HL-60/S4 treated with phorbol 12-myristate 13-acetate at 8.2 ng/mL for 4 days and 3 days (cell line): ENCODE measurements around the gene CLEC7A.

Experiments used
- in situ Hi-C: fragments of 300-500 bp; cut with MboI; formaldehyde crosslinking; loops from 2 replicates; pipeline ENCODE4 v1.15.0; 2022; ENCODE audit warnings: low sequenced_read_pairs

Gene CLEC7A

DNA sequence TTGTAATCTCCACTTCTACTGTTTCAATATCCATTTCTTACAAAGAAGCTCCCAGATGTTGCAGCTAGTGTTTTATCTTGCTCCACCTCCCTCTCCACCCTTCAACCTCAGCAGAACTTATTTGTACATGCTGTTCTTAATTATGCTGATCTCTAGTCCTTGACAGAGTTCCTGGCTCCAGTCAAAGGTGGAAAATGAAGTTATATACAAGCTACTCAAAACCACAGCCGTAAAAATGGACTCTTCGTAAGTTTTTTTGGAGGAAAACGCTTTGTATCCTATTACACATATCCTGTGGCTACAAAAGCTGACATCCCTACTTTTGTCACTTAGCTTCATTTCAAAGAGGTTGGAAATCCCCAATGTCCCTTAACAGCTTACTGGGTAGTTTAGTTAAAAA is 32.5 kb downstream of the CLEC7A start:
- in situ Hi-C loops: no loop called here

DNA sequence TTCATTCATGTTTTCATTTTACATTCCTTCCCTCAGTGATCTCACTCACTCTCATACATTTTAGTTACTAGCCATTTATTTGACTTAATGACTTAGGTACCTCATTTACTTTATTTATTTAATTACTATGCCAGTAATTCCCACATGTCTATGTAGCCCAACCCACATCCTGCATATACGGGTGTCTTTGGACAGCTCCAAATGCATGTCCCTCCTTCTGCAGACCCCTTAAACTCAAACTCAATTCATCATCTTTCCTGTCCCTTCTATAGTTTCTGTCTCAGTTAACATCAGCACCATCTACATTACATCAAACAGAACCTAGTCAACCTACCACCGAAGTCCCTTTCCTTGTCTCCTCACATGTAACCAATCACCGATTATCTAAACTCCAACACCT is 34.0 kb downstream of the CLEC7A start:
- in situ Hi-C loops: no loop called here

DNA sequence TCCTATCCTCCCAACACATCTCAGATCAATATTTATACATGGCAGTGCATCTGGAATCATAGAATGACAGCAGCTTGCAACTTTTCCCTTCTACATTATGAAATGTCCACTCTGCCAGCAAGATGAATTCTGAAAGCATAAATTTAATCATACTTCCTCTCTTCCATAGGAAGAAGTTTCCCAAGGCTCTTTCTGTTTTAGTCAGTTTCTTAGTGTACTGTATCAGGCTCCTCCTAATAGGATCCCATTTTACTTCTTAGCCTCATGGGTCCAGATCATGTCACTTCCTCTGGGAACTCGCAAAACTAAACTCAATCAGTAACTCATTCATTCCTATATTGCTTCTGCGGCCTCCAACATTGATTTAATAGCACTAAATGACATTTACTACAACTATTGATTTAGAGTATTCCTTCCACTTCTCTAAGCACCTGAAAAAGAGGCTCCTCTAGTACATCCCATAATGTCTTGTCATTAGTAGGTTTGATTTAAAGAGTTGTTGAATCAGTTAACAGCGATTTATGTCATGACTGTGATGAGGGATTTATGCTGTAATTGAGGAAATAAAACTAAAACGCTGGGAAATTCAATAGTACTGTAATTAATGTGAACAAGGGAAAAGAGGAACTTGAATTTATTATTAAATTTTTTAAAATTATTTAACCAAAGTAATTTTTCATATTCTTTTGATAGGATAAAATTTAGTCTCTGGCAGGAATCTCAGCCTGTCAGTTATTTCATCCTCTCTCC is 35.2 kb downstream of the CLEC7A start:
- in situ Hi-C loops: no loop called here

DNA sequence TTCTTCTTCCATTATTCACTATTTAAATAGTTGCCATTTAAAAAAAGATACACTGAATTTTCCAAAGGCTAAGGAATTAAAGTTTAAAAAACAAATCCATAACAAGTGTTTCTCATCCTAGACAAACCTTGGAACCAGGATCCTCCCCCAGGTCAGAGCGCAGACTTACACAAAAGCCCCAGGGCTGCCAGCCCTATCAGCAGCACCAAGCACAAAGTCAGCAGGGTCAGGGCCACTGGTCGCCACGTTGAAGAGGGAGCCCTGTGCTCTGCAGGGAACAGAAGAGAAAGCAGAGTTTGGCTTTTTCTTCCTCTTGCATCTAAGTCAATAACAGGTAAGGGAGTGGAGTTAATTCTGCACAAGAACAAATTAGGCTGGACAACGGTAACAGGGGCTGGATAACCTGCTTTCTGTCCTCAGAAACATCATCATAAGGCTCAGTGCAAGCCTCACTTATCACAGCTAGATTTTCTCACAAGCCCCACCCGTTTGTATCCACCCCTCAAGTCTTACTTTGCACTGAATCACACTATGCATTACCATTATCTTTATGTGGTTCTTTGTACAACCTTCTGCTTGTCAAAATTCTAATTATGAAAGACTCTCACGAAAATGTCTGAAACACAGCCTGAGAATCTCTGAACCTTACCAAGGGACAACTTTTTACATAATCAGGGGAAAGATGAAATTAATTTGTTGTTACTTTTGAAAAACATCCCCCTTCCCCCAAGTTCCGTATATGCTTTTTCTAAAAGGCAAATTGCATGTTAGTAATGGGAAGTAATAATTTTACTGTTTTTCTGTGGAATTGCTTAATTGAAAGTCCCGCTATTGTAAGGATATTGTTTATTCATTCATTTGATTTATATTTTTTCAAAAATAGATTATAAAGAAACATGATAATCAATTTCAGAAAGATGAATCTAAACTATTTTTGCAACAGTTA is 40.8 kb downstream of the CLEC7A start:
- in situ Hi-C loops: no loop called here

DNA sequence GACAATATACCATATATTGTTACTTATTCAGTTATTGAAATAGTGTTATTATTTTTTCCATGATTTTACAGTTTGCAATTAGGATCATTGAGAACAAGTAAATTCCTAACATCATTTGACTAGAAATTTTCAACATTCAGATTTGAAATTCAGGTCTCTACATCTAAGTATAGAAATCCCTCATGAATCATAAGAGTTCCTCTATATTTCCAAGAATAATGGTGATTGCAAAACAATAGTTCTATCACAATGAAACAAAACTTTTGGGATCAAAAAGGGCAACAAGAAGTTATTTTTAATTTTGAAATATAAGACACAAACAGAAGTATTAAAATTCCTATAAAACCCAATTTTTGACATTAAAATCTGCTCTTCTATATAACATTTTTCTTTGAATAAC is 42.0 kb downstream of the CLEC7A start:
- in situ Hi-C loops: no loop called here

DNA sequence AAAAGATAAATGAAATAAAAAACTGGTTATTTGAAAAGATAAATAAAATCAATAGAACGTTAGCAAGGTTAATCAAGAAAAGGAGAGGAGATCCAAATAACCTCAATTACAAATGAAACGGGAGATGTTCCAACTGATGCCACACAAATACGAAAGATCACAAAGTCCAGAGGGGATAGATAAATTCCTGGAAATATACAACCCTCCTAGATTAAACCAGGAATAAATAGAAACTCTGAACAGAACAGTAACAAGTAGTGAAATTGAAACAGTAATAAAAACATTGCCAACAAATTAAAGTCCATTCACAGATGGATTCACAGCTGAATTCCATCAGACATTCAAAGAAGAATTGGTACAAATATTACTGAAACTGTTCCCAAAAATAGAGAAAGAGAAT is 43.6 kb downstream of the CLEC7A start:
- in situ Hi-C loops: no loop called here

DNA sequence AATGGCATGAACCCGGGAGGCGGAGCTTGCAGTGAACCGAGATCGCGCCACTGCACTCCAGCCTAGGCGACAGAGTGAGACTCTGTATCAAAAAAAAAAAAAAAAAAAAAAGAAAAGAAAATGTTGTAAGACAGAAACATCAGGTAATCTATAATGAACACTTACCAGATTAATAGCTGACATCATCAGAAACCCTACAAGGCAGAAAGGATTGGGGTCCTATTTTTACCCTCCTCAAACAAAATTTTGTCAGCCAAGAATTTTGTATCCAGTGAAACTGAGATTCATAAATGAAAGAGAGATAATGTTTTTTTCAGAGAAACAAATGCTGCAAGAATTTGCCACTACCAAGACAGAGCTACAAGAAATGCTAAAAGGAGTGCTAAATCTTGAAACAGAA is 45.3 kb downstream of the CLEC7A start:
- in situ Hi-C loops: no loop called here

DNA sequence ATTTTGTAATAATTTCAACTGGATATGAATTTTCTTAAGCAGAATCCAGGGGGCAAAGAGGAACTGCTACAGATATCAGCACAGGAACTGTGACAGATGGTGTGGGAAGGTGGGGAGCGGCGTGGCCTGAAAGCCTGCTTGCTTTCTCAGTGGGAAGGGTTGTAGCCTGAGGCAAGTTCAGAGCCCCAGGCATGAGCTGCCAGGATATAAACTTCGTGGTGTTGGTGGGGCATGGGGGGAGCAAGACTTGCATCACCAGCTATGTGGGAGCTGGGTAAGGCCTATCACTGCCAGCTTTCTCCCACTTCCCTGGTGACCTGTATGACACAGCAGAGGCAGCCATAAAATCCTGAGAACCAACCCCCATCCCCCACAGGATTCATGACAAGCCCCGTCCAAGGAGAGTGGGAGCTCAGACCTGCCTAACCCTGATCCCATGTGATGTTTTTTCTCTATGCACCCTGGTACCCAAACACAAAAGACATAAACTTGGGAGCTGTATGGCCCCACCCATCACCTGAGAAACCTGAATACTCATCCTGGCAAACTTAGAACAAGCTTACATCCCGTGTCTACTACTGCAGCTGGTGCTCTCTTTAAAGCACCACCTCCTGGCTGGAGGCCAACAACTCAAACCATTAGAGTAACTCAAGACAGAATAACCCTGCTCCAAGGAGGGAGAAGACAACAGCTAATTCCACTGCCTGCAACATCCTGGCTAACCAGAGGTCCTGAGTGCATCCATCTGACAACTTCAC is 47.7 kb downstream of the CLEC7A start:
- in situ Hi-C loops: no loop called here

DNA sequence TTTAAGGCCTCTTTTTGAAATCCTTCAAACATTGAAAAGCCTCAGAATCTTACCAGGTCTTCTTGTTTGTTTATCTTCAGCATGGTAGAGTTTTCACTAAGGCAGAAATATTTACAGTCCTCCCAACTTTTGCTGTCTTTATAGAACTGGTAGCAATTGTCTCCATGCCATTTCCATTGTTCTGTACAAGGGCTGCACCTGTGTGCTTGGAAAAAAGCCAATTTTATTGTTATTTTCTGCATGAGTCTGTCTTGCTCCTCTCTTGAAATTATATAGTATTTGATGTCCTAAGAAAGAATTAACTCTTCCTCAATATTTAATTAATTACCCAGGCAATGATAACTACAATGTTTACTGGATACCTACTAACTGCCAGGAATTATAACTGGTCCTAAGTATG is 54.5 kb downstream of the CLEC7A start:
- in situ Hi-C loops: no loop called here

DNA sequence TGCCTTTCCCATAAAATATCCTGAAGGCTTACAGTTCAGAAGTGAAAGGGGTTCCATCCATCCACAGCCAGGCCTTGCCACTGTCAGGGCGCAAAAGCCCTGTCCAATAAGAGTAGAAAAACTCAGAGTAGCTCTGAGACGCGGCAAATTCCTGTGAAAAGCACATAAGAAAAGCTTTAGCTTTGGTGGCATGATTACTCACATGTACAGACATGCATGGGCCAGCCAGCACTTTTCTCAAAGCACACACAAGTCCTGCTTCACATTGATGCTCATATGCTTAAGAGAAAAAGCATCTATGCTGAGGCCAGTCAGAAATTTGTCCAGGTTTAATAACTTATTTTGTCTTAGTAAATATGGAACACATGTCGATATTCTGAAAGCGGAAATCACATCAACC is 56.7 kb downstream of the CLEC7A start:
- in situ Hi-C loops: no loop called here

DNA sequence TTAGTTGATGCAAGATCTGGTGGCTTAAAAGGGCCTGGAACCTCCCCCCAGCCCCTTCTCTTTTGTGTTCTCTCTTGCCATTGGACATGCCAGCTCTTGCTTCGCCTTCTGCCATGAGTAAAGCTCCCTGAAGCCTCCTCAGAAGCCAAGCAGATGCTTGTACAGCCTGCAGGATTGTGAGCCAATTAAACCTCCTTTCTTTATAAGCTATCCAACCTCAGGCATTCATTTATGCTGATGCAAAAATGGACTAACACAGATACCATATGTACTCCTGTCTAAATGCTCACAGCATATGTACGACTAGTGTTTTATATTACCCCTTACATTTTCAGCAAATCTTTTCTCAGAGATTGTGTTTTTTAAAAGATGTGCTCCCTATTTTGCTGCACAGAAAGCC is 57.9 kb downstream of the CLEC7A start:
- in situ Hi-C loops: no loop called here

DNA sequence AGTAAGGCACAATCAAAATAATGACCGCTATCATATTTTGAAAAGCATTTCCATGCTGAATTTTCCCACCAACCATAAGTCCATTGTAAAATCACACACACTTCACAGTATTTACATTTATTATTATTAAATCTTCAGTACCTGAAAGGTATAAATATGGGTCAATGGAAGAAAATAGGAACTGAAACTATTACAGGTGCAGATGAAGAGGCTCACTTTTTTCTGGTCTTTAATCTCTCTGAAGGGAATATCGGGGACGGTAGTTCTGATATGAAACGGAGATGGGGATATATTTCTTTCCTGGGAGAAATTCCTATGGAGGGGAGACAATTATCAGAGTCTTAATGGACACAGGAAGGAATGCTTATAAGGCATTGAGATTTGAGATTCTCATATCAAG is 59.6 kb downstream of the CLEC7A start:
- in situ Hi-C loops: no loop called here

DNA sequence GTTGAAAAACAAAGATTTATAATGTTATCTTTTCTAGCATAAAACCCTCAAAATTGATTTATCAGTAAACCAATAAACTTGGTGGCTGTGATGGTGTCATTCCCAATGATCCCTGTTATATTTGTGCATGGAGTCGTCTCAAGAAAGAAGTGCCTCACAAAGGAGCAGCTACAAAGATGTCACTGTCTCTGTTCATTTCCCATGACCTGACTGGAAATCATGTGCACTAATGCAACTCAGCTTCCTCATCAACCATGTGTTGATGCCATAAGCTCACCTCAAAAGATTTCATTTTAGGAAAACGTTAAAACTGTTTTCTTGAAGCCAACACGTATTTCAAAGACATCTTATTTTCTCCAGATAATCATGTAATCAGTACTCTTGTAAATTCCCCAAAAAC is 60.0 kb downstream of the CLEC7A start:
- in situ Hi-C loops: no loop called here

DNA sequence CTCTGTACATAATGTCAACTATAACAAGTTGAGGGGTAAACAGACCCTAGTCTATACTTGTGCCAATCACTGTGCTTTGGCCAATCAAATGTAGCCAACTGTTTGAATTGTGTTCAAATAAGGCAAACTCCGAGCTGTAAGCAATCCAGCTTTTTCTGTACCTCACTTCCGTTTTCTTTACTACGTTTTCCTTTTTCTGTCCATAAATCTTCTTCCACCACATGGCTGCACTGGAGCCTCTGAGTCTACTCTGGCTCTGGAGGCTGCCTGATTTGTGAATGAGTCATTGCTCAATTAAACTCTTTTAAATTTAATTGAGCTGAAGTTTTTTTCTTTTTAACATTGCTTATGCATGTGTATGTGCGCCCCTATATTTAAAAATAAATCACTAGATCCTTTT is 60.9 kb downstream of the CLEC7A start:
- in situ Hi-C loops: no loop called here

DNA sequence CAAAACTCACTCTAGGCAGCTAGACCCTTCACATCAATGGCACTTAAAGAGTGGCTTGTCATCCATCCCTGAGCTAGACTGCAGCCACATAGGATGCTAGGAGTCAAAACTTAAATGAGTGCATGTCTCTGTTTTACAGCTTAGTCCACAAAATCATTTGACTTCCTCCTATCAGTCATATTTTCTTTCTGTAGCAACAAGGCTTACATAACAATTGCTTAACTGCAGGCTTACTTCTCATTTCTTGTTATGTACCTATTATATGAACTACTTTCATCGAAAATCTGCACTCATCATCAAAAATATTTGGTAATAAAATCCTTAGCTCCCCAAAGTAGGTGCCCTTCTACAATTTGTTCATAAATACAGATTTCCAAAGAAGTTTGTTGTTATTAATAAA is 61.4 kb downstream of the CLEC7A start:
- in situ Hi-C loops: no loop called here

DNA sequence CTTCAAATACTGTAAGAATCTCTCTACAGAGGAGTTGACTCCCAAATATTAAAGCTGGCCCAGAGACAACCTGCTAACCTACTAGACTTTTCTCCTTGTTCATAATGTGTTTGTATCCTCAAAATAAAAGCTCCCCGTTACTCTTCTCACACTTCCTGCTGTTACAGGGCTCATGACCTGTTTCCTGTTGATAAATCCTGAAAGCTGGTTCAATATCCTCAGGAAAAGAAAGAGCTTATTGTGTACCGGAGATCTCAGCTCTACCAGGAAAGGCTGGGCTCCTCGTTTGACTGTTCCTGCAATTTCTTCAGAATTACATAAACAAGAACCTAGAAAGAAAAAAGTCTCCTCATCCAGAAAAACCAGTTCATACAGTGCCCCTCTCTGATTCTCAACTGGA is 62.1 kb downstream of the CLEC7A start:
- in situ Hi-C loops: no loop called here

DNA sequence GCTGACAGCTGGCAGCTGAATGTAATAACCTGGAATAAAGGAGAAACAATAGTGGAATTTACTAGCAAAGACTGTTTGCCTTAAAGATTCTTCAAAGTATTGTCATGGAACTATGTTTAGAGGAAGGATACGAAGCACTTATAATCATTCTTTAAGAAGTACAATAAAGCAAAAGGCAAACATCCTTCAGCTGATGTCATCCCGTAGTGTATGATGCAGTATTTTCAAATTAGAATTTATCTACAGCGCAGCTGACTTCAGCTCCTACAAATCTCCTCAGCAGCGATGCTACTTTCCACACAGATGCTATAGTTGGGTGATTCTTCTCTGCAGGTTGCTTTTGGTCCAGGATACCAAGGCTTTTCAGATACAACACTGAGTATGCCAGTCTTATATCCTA is 62.7 kb downstream of the CLEC7A start:
- in situ Hi-C loops: no loop called here
